HG03108 (cell line): ENCODE data around the gene NHERF2.

Experiments used
- ATAC-seq: cut with Tn5 transposase; IDR thresholded peaks from one replicate; pipeline ENCODE4 v1.9.1; 2021; ENCODE audit warnings: moderate library complexity; ENCODE audit not compliant: unreplicated experiment

The NHERF2 gene

GRCh38 chr16:2057438-2057837 is 30.7 kb downstream of the NHERF2 start:
- ATAC-seq: no peak

GRCh38 chr16:2058420-2058819 is 31.7 kb downstream of the NHERF2 start:
- ATAC-seq: no peak

GRCh38 chr16:2058872-2059271 is 32.2 kb downstream of the NHERF2 start:
- ATAC-seq: no peak

- ATAC-seq: no peak
These were observed 33.6 kb downstream of the NHERF2 start for GRCh38 chr16:2060346-2060745.

- no peak for ATAC-seq
These were observed 34.3 kb downstream of the NHERF2 start for GRCh38 chr16:2061023-2061422.

DNA sequence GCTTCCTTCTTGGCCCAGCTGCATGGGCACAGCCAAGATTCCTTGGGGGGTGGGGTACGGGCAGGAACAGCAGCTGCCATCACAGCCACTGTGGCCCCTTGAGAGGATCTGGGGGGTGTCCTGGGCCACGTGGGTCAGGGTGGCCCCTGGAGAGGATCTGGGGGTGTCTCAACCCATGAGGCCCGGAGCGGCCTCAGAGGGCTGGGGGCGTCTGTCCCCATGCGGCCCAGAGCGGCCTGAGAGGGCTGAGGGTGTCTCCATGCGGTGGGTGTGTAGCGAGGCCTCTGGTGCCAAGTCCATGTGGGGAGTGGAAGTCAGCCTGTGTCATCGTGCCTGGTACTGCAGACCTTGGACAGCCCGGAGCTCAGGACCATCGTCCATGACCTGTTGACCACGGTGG is 34.8 kb downstream of the NHERF2 start:
- no peak for ATAC-seq

GRCh38 chr16:2062801-2063200 is 36.1 kb downstream of the NHERF2 start:
- no peak for ATAC-seq

GRCh38 chr16:2063861-2064260 is 37.2 kb downstream of the NHERF2 start:
- ATAC-seq: no peak

DNA sequence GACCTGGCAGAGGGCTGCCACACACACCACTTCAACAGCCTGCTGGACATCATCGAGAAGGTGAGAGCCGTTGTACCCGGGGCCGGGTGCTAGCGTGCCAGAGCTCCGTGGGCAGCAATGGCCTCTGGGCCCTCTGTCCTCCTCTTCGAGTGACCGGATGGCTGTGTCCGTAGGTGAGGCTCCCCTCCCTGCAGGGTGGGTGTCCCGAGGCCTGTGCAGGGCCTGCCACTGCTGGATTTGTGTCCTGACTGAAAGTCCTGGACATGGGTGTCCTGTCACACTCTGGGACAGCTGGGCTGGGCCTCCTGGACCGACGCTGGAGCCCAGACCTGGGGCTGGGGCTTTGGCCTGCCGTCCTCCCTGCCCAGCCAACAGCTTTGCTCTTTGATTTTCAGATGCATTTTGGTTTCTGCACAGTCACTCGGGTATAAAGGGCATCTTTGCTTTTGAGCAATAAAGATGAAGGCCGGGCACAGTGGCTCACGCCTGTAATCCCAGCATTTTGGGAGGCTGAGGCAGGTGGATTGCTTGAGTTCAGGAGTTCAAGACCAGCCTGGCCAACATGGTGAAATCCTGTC is 37.8 kb downstream of the NHERF2 start:
- ATAC-seq: no peak

GRCh38 chr16:2066139-2066538 is 39.4 kb downstream of the NHERF2 start:
- ATAC-seq: no peak

DNA sequence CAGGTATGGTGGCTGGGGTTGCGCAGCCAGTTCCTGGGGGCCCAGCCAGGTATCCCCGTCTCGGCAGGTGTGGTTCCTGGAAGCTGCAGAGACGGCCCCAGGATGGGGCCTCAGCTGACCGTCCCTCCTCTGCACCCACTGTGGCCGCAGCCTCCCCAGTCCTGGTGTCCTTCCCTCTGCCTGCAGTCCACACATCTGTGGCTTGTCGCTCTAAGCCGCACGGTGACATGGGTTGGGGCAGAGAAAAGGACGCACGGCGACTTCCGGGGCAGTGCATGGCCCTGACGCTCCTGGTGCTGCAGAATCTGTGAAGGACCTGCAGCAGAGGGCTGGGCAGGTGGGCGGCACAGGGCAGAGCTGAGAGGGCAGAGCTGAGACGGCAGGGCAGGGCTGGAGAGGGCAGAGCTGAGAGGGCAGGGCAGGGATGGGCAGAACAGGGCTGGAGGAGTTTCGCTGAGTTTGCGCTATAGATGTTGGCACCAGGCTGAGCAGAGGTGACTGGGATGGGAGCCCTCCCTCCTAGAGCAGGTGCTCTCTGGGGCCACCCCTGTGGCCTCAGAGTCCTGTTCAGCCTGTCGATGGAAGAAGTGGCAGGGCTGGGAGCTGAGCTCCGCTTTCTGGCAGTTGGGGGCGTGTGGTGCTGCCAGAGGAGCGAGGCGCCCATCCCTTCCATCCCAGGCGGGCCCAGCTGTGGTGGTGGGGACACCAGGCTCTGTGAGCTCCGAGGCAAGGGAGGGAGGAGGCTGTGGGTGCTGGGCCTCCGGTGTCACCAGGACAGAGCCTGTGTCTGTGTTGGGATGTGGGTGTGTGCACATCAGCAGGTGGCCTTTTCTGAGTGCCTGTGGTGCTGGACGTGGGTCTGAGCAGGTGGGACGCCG is 44.1 kb downstream of the NHERF2 start:
- ATAC-seq: no peak

DNA sequence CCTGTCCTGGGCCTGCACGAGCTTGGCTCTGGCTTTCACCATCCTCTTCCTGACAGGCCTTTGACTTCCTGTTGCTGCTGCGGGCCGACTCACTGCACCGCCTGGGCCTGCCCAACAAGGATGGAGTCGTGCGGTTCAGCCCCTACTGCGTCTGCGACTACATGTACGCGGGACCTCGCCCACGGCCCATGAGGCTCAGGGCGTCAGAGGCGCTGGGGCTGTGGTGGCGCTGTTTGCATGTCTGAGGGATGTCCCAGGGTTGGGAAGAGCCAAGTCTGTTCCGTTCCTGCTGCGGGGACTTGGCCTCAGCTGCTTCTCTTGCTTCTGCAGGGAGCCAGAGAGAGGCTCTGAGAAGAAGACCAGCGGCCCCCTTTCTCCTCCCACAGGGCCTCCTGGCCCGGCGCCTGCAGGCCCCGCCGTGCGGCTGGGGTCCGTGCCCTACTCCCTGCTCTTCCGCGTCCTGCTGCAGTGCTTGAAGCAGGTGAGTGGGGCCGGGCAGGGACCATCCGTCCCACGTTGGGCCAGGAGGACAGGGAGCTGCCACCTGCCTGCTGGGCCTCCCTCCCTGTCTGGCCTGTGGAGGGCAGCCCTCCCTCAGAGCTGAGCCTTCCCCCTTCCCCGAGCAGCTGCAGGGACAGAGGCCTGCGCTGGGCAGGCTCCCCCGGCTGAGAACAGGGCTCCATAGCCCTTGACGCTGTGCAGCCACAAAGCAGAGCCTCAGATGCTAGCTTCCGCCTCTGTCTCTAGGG is 44.9 kb downstream of the NHERF2 start:
- ATAC-seq: no peak

GRCh38 chr16:2072926-2073325 is 46.2 kb downstream of the NHERF2 start:
- no peak for ATAC-seq

- ATAC-seq: no peak
These were observed 47.4 kb downstream of the NHERF2 start for GRCh38 chr16:2074071-2074470.

DNA sequence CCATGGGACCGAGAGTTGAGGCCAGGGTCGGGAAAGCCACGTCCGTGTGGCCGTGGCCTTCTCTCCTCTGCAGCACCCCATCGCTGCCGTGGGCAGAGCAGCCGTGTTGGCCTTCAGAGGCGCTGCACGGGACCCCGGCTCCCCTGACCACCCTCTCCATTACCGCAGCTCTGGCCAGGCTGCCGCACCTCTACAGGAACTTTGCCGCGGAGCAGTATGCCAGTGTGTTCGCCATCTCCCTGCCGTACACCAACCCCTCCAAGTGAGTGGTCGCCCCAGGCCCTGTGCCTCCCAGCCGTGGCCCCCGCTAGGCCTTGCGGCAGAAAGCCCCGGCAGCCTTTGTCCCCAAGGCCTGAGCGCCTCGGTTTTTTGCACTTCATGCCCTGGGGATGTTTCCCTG is 48.9 kb downstream of the NHERF2 start:
- ATAC-seq: no peak

GRCh38 chr16:2076072-2076865 is 49.6 kb downstream of the NHERF2 start:
- no peak for ATAC-seq

DNA sequence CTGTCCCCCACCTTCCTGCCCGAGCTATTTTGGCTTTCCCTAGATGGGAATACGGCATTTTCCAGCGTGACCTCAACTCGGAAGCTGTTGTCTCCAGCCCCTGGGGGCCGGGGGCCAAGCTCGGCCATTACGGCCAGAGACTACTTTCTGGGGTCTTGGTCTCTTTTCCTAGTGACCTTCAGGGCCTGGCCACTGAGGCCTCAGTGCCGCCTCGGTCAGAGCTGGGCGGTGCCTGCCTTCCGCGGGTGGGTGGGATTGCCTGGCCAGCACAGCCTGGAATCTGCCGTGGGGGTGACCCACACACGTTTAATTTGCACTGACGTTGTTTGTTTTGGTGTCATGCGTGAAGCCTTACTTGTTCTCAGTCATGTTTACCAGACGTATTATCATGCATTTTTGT is 50.3 kb downstream of the NHERF2 start:
- no peak for ATAC-seq

DNA sequence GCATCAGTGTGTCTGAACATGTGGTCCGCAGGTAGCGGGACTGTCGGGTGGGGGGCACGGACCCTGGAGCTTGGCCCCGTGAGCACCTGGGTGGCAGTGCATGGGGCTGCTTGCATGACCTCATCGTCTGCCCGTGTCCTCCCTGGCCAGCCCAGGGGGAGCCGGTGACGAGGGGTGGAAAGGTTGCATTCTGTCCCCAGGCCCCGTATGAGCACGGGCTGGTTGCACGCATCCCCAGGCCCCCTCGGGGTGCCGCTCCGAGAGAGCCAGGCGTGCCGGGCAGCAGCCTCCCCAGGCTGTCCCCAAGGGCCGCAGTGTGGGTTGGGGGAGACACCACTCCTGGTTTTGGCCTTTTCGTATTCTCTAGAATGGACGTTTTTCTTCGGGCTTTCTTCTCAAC is 51.0 kb downstream of the NHERF2 start:
- no peak for ATAC-seq

DNA sequence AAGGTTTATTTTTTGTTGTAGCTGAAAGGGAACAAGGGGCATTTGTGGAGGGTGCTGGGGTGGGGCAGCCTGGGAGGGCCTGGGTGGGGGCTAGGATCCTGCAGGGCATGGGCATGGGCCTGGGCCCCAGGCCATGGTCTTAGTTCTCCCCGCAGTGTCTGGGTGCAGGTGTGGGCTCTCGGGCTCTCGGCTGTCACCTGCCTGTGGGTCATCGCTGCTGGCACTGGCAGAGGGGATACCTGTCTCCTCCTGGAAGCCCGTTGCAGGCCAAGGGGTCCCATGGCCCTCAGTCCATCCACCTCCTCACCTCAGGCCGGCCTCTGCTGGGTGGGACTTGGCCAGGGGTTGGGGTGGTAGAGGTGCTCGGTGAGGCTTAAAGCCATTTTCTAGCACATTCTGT is 51.4 kb downstream of the NHERF2 start:
- ATAC-seq: no peak

- ATAC-seq: no peak
These were observed 52.0 kb downstream of the NHERF2 start for GRCh38 chr16:2078691-2079090.

DNA sequence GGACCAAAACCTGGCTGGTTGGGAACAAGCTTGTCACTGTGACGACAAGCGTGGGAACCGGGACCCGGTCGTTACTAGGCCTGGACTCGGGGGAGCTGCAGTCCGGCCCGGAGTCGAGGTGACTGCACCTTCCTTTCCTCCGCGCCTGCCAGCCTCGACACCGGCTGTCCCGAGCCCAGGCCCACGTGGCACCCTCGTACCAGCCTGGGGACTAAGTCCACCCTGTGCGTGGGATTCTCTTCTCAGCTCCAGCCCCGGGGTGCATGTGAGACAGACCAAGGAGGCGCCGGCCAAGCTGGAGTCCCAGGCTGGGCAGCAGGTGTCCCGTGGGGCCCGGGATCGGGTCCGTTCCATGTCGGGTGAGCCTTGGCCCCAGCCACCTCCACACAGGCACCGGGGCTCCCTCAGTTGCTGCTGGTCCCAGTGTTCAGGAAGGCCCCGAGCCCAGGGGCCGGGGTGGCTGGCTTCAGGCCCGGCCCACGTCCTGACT is 52.7 kb downstream of the NHERF2 start:
- no peak for ATAC-seq
